Osteoblast (primary cell): ENCODE measurements around the gene GNAZ. TPM values are rescaled to one million over a fixed set of nuclear protein-coding genes. Genes with fewer than 3 reads are reported as not detected.

Experiments
- DNase-seq: peaks from one replicate; pipeline ENCODE4 v3.0.0; 2011; ENCODE audit warnings: low spot score, mixed read lengths; ENCODE audit not compliant: insufficient read length; ENCODE audit errors: missing footprints
- H2AFZ ChIP-seq: 2 replicates; pipeline ENCODE4 v1.6.0; 2011; ENCODE audit warnings: mild to moderate bottlenecking, low read length
- H3K27ac ChIP-seq: 2 replicates; pipeline ENCODE4 v1.5.1; 2011; ENCODE audit warnings: mild to moderate bottlenecking, low read depth, low read length, moderate library complexity
- H3K27me3 ChIP-seq: 2 replicates; pipeline ENCODE4 v1.6.0; 2012; ENCODE audit warnings: mild to moderate bottlenecking, control low read depth, inconsistent platforms, low read length, moderate library complexity; ENCODE audit not compliant: insufficient read depth
- H3K36me3 ChIP-seq: 2 replicates; pipeline ENCODE4 v1.5.1; 2011; ENCODE audit warnings: mild to moderate bottlenecking, low read length, control low read depth, moderate library complexity; ENCODE audit not compliant: insufficient read depth
- H3K4me1 ChIP-seq: 2 replicates; pipeline ENCODE4 v1.5.1; 2011; ENCODE audit warnings: mild to moderate bottlenecking, low read length, control low read depth, moderate library complexity; ENCODE audit not compliant: insufficient read depth
- H3K4me2 ChIP-seq: 2 replicates; pipeline ENCODE4 v1.6.0; 2011; ENCODE audit warnings: mild to moderate bottlenecking, low read length; ENCODE audit not compliant: insufficient read depth
- H3K4me3 ChIP-seq: fragments of 200-600 bp; sonication (generic); 3 replicates; pipeline ENCODE4 v1.5.1; 2012; ENCODE audit warnings: mild to moderate bottlenecking, low read length, inconsistent platforms; ENCODE audit not compliant: insufficient read depth
- H3K79me2 ChIP-seq: 2 replicates; pipeline ENCODE4 v1.6.0; 2012; ENCODE audit warnings: mild to moderate bottlenecking, low read length, control low read depth, inconsistent platforms; ENCODE audit not compliant: insufficient read depth
- H3K9me3 ChIP-seq: 2 replicates; pipeline ENCODE4 v1.5.1; 2011; ENCODE audit warnings: low read depth, low read length, control low read depth
- H4K20me1 ChIP-seq: 2 replicates; pipeline ENCODE4 v1.6.0; 2012; ENCODE audit warnings: mild to moderate bottlenecking, low read length, control low read depth; ENCODE audit not compliant: insufficient read depth
- CTCF ChIP-seq: IDR thresholded peaks from 2 replicates; pipeline ENCODE4 v1.5.1; 2011; ENCODE audit warnings: mild to moderate bottlenecking, low read depth, low read length, moderate library complexity; ENCODE audit errors: extremely low read depth
- total RNA-seq: library from RNA; depleted of rRNA; stranded (reverse); fragments of >200 nt; gene quantifications from 2 replicates; pipeline ENCODE4 v1.2.3, GENCODE V29; 2012

The GNAZ gene
- total RNA-seq, 1 donor, result 0.72 TPM

- TF ChIP-seq CTCF, result no peak
- no peaks in the 10 kb centered on the region for H4K20me1 ChIP-seq
- H3K36me3 ChIP-seq, result no peaks in the 10 kb centered on the region
- H3K4me2 ChIP-seq, result no peak overlapping the region
- H3K9me3 ChIP-seq, result no peaks in the 10 kb centered on the region
- H3K79me2 ChIP-seq, result no peaks in the 10 kb centered on the region
- H3K27me3 ChIP-seq, result peaks cover 6% of the 10 kb centered on the region
- DNase-seq, result no peak
- no peak overlapping the region for H3K27ac ChIP-seq
- H2AFZ ChIP-seq, result no peak overlapping the region
- H3K4me3 ChIP-seq, result no peak overlapping the region
- H3K4me1 ChIP-seq, result no peaks in the 10 kb centered on the region
Measured at GRCh38 chr22:23110190-23110921, 40.0 kb downstream of the GNAZ start.

DNA sequence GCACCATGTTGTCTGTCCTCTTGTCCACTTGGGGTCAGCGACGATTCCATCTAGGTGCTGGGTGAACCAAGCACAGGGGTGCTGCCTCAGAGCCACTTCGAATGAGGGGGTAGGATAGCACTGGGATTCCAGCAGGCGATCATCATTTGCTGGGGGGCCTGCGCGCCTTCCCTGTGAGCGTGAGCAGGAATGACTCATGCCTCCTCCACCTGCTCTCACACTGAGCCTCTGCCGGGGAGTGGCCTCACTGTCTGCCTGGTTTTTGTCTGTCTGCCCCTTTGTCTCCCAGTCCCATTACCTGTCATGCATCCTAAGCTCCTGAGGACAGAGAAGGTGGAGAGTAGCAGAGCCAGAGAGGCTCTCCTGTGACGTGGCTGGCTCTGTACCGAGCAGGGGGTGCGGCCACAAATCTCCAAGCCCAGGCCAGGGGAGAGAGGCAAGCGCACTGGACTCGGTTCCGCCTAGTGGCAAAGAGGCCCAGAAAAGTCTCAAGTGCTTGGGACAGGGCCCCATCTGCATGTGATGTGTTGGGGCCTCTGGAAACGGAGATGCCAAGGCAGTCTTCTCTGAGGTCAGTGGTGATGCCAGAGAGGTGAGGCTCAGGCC lies 40.7 kb downstream of the GNAZ start:
- Histone ChIP-seq H3K9me3 (no peaks in the 10 kb centered on the region), H3K36me3 (no peaks in the 10 kb centered on the region), H3K4me3 (no peak overlapping the region), H3K27ac (no peak overlapping the region), H3K27me3 (peaks cover 6% of the 10 kb centered on the region), H3K4me2 (no peak overlapping the region), H3K4me1 (no peaks in the 10 kb centered on the region), H2AFZ (no peak overlapping the region), H4K20me1 (no peaks in the 10 kb centered on the region), H3K79me2 (no peaks in the 10 kb centered on the region)
- TF ChIP-seq CTCF, result no peak
- DNase-seq, result no peak

GRCh38 chr22:23112472-23113012 lies 42.2 kb downstream of the GNAZ start:
- peaks cover 6% of the 10 kb centered on the region for H3K27me3 ChIP-seq
- peak; percentile 58 for DNase-seq
- no peak overlapping the region for H3K27ac ChIP-seq
- H3K36me3 ChIP-seq, result no peaks in the 10 kb centered on the region
- no peaks in the 10 kb centered on the region for H4K20me1 ChIP-seq
- no peak for TF ChIP-seq CTCF
- H3K4me2 ChIP-seq, result no peak overlapping the region
- no peak overlapping the region for H2AFZ ChIP-seq
- H3K9me3 ChIP-seq, result no peaks in the 10 kb centered on the region
- H3K79me2 ChIP-seq, result no peaks in the 10 kb centered on the region
- no peak overlapping the region for H3K4me3 ChIP-seq
- no peaks in the 10 kb centered on the region for H3K4me1 ChIP-seq
